Keratinocyte (primary cell): ENCODE results near the gene ZFYVE28.

Source experiments
- CTCF ChIP-seq, 3 experiments: IDR thresholded peaks in 1 of 3; conservative IDR thresholded peaks in 1 of 3; optimal IDR thresholded peaks in 1 of 3; 2 replicates in 2 of 3; 3 replicates in 1 of 3; pipeline versions ENCODE3 to v1.5.1; 2011; ENCODE audit warnings: low read length in 3 of 3, mild to moderate bottlenecking in 3 of 3, moderate library complexity in 2 of 3, control low read depth in 1 of 3, inconsistent platforms in 1 of 3; ENCODE audit not compliant: insufficient read depth in 2 of 3; ENCODE audit errors: extremely low read depth in 1 of 3
- EZH2 ChIP-seq: IDR thresholded peaks from one replicate; pipeline ENCODE4 v1.6.1; 2012; ENCODE audit warnings: inconsistent platforms, mild to moderate bottlenecking, low read length, moderate library complexity

- TF ChIP-seq CTCF (optimal IDR thresholded peaks at IDR 0.05 in 1 of 3, IDR thresholded peaks at IDR 0.05 in 1 of 3, conservative IDR thresholded peaks at IDR 0.05 in 1 of 3; ENCODE audit: extremely low read depth in 1 of 3, insufficient read depth in 2 of 3, low read length in 3 of 3) (no peak), EZH2 (no peak)
These were observed 2.4 kb downstream of the ZFYVE28 start for GRCh38 chr4:2415881-2416563.
